HL-60/S4 (cell line): ENCODE results near the gene MED17.
"Not testable (repeated sequence)": the region's sequence is repeated elsewhere in the genome, so short reads cannot be mapped to it uniquely, and the experiment has no call there.

Experiments used
- in situ Hi-C: fragments of 300-500 bp; cut with MboI; formaldehyde crosslinking; loops from 2 replicates; pipeline ENCODE4 v1.14.3; 2022; ENCODE audit warnings: low sequenced_read_pairs

The MED17 gene

DNA sequence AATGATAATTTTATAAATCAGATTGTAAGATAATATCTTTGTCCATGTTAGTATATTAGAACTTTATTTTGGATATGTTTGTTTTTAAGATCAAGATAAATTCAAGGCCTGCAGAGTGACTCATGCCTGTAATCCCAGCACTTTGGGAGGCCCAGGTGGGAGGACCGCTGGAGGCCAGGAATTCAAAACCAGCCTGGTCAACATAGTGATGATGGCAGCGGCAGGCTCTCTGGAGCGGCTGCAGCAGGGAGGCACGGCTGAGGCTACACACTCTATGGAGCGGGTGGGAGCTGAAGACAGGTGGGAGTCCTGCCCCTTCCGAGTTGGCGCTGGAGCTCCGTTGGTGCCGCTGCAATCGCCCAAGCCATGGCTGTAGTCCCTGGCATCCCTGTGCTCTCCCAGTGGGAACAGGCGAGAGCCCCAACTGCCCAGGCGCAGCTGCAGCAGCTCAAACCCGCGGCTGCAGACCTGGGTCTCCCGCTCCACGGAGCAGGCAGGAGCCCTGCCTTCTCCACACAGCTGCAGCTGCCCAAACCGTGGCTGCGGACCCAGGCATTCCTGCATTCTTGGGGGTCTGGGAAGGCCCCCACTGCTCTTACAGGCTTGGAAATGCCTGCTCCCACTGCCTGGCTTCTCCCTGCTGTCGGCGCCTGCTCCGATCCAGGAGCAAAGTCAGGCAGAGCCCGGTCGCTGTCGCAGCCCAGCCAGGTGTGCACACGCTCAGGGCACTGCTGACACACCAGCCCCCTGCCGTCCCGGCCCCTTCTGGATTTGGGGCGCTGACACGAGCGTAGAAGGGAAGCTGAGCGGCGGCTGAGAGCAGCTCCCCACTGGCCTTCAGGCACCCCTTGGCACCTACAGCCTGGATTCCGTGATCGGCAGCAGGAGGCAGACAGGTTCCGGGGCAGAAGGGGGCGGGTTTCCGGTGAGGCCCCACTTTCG lies 25.9 kb upstream of the MED17 start:
- in situ Hi-C loops, result no loop called here

DNA sequence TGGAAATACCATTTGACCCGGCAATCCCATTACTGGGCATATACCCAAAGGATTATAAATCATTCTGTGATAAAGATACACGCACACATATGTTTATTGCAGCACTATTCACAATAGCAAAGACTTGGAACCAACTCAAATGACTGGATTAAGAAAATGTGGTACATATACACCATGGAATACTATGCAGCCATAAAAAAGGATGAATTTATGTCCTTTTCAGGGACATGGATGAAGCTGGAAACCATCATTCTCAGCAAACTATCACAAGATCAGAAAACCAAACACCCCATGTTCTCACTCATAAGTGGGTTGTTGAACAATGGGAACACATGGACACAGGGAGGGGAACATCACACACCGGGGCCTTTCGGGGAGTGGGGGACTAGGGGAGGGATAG lies 25.0 kb upstream of the MED17 start:
- in situ Hi-C loops, result not testable (repeated sequence)

DNA sequence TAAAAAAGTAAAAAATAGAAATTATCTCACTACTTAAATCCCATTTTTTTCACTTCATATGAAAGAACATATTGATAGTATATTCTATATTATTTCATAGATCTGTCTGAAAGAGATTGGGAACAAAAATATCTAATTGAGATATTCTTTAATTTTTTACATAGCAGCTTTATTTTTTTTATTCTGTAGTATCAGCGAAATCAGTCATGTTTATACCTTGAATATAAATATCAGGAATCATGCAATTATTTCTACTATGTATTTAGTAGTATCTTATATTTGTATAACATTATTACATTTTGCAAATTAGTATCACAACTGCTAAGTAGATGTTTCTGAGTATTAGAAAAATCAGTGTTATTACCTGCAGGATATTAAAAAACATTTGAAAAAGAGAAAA lies 22.2 kb upstream of the MED17 start:
- in situ Hi-C loops, result no loop called here

DNA sequence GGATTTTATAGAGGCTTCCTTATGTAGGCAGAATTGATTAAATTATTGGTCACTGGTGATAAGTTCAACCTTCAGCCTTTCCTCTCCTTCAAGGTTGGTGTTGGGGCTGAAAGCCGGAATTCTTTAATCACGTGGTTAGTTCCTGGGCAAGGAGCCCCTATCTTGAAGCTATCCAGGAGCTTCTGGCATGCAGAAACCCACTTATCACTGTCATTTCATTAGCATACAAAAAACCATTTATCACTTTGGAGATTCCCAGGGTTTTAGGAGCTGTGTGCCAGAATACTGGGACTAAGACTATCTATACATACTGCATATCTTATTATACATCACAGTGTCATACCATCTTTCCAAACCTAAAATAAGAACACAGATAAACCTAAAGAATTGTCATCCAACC lies 18.5 kb upstream of the MED17 start:
- in situ Hi-C loops, result no loop called here

DNA sequence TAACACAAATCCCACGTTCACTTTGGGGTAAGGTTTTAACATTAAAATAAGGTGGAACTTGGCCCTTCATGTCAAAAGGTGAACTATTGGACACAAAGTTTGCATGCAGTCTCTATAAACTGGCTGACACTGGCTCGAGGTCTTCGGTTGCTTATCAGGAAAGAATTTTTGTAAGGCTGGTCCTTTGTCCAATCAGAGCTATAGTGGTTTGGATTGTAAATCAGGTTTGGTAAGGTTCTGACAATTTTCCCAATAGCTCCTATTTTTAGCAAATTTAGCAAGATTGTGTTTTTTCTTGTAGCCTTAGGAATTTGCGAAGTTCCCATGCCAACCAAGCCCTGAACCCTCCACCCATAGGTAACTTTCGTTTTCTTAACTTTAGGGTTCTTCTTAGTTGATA lies 17.6 kb upstream of the MED17 start:
- in situ Hi-C loops, result no loop called here

DNA sequence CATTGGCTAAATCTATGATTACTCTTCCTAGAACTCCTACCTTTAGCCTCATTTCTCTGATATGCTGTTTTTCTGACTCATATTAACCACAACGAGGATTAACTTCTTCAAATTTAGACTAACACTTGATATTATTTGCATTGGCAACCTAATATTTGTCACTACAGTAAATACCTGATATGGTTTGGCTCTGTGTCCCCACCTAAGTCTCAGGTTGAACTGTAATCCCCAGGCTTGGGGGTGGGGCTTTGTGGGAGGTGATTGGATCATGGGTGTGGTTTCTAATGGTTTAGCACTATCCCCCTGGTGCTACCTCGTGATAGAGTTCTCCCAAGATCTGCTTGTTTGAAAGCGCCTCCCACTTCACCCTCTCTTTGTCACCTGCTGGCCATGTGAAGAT lies 17.1 kb upstream of the MED17 start:
- in situ Hi-C loops, result no loop called here

DNA sequence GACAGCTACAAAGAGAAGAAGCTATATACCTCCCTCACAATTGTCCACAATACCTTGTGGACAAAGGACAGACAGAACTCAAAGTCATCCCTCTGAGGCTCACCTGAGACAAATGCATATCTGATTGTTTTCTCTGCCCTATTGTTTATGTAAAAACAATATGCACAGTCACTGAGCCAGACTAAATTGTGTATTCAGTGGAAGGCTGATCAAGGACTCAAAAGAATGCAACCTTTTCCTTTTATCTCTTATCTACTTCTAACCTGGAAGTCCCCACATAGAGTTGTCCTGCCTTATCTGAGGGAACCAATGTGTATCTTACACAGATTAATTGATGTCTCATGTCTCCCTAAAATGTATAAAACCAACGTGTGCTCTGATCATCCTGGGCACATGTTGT lies 13.9 kb upstream of the MED17 start:
- in situ Hi-C loops, result no loop called here

DNA sequence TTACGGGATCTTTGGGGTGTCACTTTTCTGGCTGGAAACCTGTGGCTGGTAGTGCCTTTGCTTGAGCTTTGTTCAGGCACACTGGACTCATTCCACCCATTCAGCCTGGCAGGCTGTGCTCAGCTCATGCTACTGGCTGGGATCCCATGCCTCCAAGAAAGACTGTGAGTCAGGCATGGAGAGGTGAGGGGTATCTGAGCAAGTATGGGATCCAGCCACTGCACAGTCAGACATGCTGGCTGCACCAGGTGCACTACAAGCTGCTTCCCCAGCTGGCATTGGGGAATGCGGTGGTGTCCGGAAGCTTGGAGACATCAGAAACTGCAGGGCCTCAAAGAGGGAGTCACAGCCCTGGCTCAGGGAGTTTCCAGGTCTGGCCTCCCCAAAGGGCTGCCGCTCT lies 12.0 kb upstream of the MED17 start:
- in situ Hi-C loops, result no loop called here

DNA sequence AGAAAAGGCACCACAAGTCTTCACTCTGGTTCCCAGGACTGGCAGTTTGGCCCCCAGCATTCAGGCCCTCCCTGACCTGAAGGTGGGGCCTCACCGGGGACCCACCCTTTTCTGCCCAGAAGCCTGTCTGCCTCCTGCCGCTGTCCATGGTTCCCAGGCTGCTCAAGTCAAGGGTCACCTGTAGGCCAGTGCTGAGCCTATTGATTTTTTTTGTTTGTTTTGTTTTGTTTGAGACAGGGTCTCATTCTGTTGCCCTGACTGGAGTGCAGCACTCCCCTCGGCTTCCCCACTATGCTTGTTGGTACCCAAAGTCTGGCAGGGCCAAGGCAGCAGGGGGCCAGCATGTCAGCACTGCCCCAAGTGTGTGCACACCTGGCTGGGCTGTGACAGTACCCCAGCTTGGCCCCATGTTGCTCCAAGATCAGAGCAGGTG lies 11.0 kb upstream of the MED17 start:
- in situ Hi-C loops, result no loop called here

DNA sequence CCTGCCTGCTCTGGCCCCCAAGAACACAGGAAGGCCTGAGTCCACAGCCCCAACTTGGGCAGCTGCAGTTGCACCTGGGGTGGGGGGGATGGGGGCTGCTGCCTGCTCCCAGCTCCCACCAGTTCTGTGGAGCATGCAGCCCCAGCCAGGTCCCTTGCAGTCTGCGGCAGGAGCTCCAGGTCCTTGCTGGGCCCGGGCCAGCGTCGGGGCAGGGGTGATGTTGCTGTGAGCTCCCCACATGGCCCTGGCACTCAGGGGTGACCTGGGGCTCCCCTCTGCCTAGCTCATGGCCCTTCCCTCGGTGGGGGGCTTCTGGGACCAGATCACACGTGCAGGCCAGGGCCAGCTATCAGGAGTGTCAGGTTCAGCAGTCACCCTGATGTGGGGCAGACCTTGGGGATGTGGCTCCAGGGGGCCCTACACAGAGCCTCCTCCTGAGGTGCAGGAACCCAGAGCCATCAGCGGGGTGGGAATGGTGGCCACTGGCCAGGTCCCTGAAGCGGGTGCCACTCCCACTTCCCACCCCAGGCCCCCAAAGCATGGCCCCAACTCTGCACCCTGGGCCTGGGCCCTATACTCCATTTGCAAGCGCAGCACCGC lies 10.4 kb upstream of the MED17 start:
- in situ Hi-C loops, result no loop called here

DNA sequence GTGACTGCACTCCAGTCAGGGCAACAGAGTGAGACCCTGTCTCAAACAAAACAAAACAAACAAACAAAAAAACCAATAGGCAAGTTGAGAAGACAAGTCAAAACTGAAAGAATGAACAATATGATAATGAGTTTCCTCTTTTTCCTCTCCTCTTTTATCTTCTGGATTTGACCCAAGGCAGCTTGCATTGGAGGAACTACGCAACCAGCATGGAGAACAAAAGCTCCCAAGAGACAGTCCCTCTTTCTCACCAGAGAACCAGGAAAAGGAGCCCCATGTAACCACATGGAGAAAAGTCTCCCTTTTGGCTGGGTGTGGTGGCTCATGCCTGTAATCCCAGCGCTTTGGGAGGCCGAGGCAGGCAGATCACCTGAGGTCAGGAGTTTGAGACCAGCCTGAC lies 9.5 kb upstream of the MED17 start:
- in situ Hi-C loops, result not testable (repeated sequence)

DNA sequence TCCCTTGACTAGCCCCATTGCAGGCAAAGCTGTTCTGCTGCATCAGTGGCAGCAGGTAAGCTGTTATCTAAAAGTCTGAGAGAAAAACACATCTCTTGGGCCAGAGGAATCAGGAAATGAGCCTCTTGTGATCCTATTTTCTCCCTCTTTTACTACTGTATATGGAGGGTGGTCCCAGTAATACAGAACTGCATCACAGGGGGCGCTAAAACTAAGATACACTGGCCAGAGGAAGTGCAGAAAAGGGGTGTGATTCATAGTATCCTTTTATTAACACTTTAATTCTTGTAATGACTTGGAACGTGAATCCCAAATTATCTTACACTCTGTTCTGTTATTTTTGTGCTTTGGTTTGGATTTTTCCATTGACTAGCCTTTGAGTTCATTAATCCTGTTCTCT lies 8.8 kb upstream of the MED17 start:
- in situ Hi-C loops, result no loop called here

DNA sequence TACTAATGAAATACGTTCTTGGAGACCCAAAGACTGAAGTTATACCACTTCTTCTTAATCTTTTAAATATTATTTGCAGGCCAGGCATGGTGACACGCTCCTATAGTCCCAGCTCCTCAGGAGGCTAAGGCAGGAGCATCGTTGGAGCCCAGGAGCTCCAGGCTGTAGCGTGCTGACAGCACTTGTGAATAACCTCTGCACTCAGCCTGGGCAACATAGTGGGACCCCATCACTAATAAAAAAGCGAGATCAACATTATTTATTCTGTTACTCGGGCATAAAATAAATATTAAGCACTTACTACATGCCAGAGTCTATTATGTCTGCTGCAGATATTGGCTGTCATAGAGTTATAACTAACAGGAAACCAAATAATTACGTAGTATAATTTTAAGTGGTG lies 720 bp upstream of the MED17 start:
- in situ Hi-C loops, result no loop called here

DNA sequence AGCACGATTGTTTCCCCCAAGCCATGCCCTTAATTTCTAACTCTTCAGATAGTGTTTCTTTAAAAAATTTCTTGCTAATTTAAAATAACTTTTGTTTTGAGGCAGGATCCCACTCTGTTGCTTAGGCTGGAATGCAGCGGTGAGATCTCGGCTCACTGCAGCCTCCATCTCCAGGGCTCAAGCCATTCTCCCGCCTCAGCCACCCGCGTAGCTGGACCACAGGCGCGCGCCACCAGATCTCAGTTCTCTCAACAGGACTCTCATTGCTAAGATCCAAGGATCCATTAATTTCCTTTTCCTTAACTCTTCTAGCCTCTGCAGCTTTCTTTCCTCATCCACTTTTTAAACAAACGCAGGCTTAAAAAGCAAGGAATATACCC lies 327 bp upstream of the MED17 start:
- in situ Hi-C loops, result no loop called here

DNA sequence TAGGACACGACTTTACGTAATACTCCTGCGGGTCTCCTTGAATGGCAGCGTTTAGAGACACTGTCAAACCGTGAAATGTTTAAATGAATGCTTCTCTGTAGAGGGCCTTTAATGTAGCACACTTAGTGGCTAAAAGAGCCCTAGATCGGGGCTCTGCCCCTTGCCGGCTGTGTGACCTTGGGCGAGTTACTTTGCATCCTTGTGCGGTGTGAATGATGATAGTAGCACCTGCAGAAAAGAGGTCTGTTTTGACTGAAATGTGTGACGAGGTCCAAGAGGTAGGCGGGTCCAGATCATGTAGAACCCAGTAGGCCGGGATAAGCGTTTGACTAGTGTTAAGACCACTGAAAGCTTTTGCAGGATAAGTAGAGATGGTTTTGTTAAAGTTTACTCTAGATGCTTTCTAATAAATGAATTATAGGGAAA lies 866 bp downstream of the MED17 start:
- in situ Hi-C loops, result no loop called here

DNA sequence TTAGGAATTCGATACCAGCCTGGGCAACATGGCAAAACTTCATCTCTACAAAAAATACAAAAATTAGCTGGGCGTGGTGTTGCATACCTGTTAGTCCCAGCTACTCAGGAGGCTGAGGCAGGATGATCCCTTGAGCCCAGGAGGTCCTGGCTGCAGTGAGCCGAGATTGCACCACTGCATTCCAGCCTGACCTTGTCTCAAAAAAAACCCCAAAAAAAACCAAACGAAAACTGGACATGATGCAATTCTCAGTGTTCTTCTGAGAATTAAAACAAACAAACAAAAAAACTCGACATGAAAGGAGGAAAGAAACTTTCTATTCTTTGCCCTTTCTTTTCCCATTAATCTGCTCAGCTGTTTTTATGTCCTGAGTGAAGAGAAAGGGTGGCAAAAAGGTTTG lies 7.4 kb downstream of the MED17 start:
- in situ Hi-C loops, result no loop called here

DNA sequence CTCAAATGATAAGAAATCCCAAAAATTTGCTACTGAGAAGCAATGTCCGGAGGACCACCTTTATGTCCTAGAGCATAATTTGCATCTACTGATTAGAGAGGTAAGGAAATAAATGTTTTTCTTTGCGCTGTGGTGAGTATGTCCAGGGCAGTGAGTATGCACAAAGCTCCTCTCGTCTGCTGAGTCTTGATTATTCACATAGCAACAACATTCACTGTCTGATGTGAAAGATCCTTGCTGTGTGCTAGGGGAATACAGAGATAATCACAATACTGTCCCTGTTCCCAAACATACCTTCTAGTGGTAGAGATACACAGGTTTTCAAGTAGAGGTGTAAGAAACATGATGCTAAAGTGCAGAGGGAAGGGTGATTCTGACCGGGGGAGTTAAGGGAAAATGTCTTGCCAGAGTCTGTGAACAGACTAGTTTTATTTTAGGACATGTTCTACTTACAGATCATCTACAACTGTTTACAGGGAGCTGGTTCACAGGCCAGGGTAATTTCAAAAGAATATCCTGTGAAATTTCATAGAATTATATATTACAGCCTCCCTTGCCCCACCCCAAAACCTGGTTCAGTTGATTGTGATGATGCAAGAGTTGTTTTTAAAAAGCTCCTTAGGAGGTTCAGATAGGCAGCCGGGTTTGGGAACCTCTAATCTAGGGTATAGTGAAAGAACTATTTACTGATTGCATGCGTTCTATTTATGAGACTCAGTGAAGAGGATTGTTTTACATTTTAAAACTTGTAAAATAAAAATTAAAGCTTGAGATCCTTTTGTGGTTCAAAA lies 12.6 kb downstream of the MED17 start:
- in situ Hi-C loops, result no loop called here

DNA sequence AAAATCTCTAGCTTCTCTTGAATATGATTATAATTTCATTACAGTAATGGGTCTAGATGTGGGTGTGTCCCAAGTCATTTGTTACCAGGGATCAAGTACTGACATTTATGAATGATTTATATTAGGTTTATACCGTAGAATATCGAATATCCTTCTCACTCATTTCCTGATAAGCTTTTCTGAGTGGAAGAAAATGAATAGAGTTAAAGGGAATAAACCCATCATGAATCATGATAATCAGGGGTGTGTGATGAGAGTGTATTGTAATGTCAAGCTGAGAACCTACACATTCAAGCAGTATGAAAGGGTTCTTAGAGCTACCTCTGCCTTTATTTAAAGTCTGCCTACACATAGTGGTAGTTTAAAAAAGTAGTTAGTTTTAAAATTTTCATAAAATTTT lies 17.3 kb downstream of the MED17 start:
- in situ Hi-C loops, result no loop called here

DNA sequence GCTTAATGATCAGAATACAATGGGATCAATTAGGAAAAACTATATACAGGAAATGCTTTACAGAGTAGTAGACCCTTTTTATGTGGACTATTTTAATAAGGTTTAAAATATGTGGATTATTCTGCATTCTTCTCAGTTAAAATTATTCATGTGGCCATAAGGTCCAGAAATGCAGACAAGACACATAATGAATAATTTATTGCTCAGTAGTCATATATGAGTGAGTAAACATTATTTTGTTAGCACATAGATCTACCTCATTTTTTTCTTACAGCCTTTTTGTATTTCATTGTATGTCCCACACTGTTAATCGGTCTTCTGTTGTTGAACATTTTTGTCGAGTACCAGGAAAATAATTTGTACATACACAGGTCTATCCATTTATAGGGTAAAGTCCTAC lies 20.8 kb downstream of the MED17 start:
- in situ Hi-C loops, result no loop called here

DNA sequence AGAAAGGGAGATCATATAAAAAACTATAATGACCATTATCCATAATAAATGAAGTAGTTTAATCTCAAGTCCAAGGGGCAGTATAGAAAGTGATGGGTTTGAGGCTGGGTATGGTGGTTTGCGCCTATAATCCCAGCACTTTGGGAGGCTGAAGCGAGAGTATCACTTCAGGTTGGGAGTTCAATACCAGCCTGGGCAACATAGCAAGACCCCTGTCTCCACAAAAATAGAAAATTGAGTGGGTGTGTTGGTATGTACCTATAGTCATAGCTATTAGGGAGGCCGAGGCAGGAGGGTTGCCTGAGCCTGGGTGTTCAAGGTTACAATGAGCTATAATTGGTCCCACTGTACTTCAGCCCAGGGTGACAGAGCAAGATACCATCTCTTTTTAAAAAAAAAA lies 23.9 kb downstream of the MED17 start:
- in situ Hi-C loops, result no loop called here

DNA sequence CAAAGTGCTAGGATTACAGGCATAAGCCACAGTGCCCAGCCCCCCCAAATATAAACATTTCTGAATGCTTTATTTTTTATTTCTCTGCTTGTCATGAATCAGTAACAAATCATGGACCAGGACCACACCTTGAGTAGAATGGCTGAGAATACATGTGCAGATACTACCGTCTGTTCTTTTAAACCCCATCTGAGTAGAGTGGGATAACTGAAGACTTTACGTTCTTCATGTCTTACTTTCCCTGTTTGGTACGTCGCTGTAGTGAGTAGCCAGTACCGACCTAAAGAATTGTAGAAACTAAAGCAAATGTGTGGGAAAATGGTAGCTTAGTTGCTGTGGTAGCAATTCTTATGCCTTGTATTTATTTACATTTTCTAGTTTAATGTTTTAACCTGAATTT lies 29.9 kb downstream of the MED17 start:
- in situ Hi-C loops, result no loop called here
